Iris pigment epithelial cell (primary cell): Measurements from ENCODE around the gene PROKR2.

Source experiments
- DNase-seq: peaks from one replicate; pipeline ENCODE4 v3.0.0-alpha.2; 2011; ENCODE audit warnings: low read depth

Gene PROKR2

GRCh38 chr20:5316188-5317158 is at the start of gene PROKR2:
PROKR2 (minus strand) TSS chr20:5316954; CDS start chr20:5314369, 2,585 bp downstream.
- DNase-seq = peak; percentile 5

DNA sequence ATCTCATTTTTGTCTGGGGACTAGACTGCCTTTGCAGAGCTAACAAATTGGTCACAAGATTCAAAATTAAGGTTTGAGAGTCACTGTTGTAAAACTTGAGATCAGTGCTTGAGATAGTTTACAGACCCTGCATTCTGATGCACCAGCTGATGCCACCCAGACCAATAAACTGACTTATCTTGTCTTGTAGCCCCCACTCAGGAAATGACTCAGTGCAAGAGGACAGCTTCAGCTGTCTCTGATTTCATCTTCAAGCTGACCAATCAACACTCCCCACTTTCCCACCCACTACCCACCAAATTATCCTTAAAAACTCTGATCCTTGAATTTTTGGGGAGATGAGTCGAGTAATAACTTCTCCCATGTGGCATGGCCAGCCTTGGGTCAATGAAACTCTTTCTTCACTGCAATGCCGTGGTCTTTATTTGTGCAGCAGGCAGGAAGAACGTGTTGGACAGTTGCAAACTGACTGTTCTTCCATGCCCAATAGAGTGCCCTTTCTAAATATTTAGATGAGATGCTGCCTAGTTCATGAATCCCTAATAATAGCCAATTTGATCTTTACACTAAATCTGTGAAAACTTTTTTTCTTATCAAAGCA is 48.3 kb upstream of the PROKR2 start:
- DNase-seq = peak; percentile 27

GRCh38 chr20:5364136-5364821 is 47.5 kb upstream of the PROKR2 start:
- peak; percentile 10 for DNase-seq

DNA sequence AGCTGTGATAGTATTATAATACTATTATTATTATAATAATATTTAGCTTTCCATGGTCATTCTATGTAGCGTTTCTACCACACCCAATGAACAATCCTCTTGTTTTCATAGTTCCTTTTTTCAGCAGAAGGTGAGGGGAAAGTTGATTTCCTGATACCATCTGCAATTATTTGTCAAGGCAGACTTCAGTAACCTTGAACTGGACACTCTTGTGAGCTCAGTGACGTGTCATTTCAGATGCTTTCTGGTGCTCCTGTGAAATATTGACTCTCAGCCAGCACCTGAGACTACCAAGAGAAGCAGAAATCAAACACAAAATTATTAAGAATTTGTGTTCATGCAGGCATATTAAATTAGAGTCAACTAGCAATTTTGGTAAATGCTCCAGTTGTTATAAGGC is 46.0 kb upstream of the PROKR2 start:
- DNase-seq = no peak

GRCh38 chr20:5361176-5361575 is 44.4 kb upstream of the PROKR2 start:
- DNase-seq = no peak

GRCh38 chr20:5357946-5358345 is 41.2 kb upstream of the PROKR2 start:
- no peak for DNase-seq

GRCh38 chr20:5356941-5357340 is 40.2 kb upstream of the PROKR2 start:
- no peak for DNase-seq

GRCh38 chr20:5354901-5355300 is 38.1 kb upstream of the PROKR2 start:
- DNase-seq = peak; percentile 53

GRCh38 chr20:5353624-5354496 is 37.1 kb upstream of the PROKR2 start:
- peak; percentile 86 for DNase-seq

- peak; percentile 52 for DNase-seq
These were observed 32.7 kb upstream of the PROKR2 start for GRCh38 chr20:5349448-5349847.

GRCh38 chr20:5342021-5342420 is 25.3 kb upstream of the PROKR2 start:
- DNase-seq = peak; percentile 3

- DNase-seq = no peak
These were observed 14.6 kb upstream of the PROKR2 start for GRCh38 chr20:5331340-5331739.

GRCh38 chr20:5328268-5328667 is 11.5 kb upstream of the PROKR2 start:
- no peak for DNase-seq

- no peak for DNase-seq
These were observed 10.6 kb upstream of the PROKR2 start for GRCh38 chr20:5327356-5327755.

DNA sequence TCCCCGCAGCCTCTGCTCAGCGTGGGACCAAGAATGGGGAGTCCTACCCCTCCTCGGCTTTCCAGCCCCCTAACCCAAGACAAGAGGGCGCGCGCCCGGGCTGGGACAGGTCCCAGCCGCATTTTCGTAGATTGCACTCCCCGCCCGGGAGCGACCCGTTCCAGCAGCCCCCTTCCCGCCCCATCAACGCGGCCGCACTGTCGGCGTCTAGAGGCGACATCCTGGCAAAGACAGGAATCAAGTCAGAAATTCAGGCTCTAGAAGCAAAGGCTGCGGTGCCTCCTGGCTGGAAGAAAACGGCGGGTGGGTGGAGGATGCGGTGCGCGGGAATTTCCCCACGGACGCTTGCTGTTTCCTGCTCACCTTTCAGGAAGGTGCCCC is 957 bp downstream of the PROKR2 start:
- DNase-seq = no peak

- no peak for DNase-seq
These were observed 2.8 kb downstream of the PROKR2 start for GRCh38 chr20:5313916-5314315.

GRCh38 chr20:5312518-5312917 is 4.2 kb downstream of the PROKR2 start:
- DNase-seq = no peak

DNA sequence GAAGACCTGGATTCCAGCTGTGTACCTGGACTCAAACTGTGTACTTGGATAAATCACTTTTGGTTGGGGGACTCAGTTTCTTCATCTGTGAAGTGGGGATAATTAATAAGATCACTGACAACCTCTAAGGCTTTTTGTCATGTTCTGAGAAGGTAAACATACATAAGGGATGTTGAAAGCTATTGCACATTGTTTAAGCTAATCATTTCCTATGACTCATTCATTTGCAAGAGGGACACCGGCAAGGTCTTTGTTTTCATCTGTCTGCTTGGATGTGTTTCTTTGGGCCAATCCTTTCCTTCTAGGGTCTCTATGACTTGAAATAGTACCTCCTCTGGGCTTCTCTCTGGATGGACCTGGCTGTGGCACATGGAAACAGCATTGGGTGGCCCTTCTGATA is 6.8 kb downstream of the PROKR2 start:
- peak; percentile 54 for DNase-seq

GRCh38 chr20:5298811-5299210 is 17.9 kb downstream of the PROKR2 start:
- no peak for DNase-seq

DNA sequence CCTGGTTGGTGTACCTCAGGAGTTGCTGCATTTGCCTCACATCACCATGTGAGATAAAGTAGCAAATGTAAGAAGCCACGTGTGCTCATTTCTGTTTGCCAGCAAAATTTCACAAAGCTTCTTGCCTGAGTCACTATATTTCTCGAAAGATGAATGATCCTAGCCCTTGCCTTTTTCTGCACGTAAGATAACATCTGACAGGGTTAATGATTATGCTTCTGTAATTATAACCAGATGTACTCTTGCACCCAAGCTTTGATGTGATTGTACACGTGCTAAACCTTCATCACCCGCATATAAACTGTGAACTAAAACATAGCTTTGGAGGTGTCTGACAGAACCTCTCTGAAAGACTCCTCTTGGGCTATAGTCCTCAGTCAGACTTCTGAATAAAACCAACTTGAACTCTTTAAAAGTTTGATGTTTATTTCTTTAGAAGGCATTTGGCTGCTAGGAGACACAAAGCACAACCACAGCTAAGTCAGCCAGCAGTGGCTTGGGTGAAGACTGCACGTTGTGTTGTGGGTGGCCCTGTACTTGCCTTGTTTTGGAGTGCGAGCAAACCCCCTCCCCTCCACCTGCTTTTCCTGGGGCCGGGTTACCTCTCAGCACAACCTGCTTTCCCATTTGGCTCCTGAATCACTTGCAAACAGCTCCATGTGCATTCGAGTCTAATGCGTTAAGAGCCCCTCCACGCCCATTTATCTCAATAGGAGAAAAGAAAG is 19.3 kb downstream of the PROKR2 start:
- DNase-seq = peak; percentile 10

DNA sequence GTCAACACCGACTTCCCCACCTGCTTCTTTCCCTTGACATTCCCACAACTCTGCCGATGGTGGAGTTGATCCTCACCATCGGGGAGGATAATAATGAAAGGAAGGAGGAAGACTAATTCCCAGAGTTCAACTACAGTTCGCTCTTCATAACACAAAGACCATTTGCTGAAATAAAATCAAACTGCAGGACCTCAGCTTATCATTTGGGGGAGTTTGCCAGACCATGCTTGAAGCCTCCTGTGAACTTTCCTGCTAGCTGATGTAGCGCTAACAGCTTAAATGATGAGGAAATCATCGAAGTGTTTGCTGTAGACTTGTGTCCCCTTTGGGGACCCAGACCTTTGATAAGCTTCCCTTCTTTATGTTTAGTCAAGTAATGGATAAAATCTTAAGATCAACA is 26.2 kb downstream of the PROKR2 start:
- no peak for DNase-seq
